ENCODE results near the gene DCBLD2.
"Not testable (repeated sequence)": the region's sequence is repeated elsewhere in the genome, so short reads cannot be mapped to it uniquely, and the experiment has no call there.

Gene DCBLD2

GRCh38 chr3:98890965-98891910, 10.3 kb downstream of the DCBLD2 start:
- no peak for FAIRE-seq

- no peak for FAIRE-seq
These were observed 11.2 kb downstream of the DCBLD2 start for GRCh38 chr3:98890181-98890835.

GRCh38 chr3:98887684-98888083, 13.8 kb downstream of the DCBLD2 start:
- no peak for FAIRE-seq

GRCh38 chr3:98886525-98886924, 15.0 kb downstream of the DCBLD2 start:
- FAIRE-seq, result peak; percentile 39

DNA sequence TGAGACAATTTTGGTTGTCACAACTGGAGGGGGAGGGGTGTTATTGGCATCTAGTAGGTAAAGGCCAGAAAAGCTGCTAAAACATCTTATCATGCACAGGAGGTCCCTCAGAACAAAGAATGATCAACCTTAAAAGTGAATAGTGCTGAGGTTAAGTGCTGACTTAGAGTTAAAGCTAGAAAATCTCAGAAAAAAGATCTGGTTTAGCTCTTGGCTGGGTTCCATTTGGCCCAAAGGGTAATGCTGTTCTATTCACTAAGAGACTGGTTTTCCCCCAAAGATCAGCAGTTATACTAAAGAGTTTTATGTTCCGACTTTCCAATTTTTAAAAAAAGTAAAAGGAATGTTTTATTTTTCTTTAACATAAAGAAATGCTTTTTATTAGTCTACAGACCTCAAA, 15.6 kb downstream of the DCBLD2 start:
- FAIRE-seq, result no peak

DNA sequence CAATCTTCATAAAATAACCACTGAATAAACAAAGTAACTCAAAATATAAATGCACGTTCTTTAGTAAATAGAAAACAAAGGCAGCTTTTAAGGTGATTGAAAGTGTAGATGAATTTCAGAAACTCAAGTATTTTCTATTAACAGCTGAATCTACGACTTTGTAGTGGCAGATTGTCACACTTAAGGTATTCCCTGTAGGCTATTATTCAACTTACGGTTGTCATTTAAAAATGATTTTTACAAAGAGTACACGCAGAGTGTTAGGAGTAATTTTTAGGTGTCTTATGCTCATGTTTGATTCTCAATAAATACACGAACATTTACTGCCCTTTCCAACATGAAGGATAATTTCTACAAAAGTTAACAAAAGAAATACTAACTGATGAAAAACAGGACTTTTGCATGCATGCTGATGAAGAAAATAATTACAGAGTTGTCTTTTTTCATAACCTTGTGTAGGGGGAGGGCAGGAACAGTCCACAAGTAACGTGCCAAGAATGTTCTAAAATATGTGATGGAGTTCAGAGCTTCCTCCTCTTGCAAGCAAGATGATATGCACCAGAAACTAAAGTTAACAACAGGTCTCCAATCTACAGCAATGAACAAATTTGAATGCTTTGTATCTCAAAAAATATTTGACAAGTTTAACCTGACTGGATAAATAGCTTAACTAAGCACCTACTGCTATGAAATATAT, 16.7 kb downstream of the DCBLD2 start:
- FAIRE-seq, result peak; percentile 97

DNA sequence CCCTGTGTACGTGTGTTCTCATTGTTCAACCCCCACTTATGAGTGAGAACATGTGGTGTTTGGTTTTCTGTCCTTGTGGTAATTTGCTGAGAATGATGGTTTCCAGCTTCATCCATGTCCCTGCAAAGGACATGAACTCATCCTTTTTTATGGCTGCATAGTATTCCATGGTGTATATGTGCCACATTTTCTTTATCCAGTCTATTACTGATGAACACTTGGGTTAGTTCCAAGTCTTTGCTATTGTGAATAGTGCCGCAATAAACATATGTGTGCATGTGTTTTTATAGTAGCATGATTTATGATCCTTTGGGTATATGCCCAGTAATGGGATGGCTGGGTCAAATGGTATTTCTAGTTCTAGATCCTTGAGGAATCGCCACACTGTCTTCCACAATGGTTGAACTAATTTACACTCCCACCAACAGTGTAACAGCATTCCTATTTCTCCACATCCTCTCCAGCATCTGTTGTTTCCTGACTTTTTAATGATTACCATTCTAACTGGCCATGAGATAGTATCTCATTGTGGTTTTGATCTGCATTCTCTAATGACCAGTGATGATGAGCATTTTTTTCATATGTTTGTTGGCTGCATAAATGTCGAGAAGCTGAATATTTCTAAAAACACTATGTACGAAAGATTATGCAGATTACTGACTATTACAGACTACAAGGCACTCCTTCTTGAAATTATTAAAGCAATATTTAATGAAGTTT, 18.7 kb downstream of the DCBLD2 start:
- FAIRE-seq, result peak; percentile 18

- no peak for FAIRE-seq
These were observed 24.4 kb downstream of the DCBLD2 start for GRCh38 chr3:98877132-98877531.

DNA sequence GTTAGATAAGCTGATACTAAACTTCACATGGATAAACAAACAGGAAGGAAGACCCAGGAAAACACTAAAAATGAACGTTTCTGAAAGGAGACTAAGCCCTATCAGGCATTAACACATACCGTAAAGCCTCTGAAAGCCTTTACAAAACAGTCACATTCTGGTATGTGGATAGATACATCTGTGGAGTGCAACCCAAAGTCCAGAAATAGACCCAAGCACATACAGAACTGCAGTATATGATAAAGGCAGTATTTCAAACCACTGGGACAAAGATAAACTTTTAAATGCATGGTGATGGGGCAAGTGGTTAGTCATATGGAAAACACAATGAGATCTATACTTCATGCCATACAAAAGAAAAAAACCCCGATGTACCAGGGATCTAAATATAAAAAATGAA, 26.0 kb downstream of the DCBLD2 start:
- FAIRE-seq, result no peak

DNA sequence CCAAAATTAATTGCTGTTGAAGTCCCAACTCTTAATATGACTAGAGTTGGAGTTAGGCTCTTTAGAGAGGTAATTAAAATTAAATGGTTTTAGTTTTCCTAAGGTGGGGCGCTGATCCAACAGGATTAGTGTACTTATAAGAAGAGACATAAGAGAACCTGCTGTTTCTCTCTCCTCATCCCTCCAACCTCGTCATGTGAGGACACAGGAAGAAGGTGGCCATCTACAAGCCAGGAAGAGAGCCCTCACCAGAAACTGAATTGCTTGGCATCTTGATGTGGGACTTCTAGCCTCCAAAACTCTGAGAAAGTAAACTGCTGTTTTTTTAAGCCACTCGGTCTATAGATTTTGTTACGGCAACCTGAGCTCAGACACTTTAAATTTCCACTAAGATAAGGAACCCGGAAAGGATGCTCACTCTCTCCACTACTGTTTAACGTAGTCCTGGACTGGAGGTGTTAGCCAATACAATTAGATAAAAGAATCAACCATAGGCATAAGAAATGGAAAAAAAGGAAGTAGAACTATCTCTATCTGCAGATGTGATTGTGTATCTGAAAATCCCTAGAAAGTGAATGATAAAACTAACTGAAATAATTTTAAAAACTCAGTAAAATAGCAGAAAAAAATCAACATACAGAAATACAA, 26.8 kb downstream of the DCBLD2 start:
- FAIRE-seq, result no peak

- no peak for FAIRE-seq
These were observed 32.1 kb downstream of the DCBLD2 start for GRCh38 chr3:98869391-98869790.

GRCh38 chr3:98857971-98858370, 43.5 kb downstream of the DCBLD2 start:
- not testable (repeated sequence) for FAIRE-seq

GRCh38 chr3:98857258-98857657, 44.2 kb downstream of the DCBLD2 start:
- FAIRE-seq, result not testable (repeated sequence)

DNA sequence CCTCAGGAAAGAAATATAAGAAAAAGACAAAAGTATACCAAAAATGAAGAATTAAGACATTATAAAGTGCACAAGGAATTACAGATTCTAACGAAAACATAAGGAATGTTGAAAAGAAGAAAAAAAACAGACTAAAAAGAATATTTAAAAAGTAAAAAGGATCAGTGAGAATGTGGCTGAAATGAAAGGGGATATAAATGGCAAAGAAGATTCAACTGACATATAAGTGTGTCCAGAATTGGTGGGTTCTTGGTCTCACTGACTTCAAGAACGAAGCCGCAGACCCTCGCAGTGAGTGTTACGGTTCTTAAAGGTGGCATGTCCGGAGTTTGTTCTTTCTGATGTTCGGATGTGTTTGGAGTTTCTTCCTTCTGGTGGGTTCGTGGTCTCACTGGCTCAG, 44.8 kb downstream of the DCBLD2 start:
- FAIRE-seq, result no peak

- FAIRE-seq, result no peak
These were observed 45.6 kb downstream of the DCBLD2 start for GRCh38 chr3:98855806-98856400.

- FAIRE-seq, result no peak
These were observed 53.4 kb downstream of the DCBLD2 start for GRCh38 chr3:98848108-98848507.

- FAIRE-seq, result no peak
These were observed 55.4 kb downstream of the DCBLD2 start for GRCh38 chr3:98846101-98846500.

GRCh38 chr3:98843266-98843959, 58.1 kb downstream of the DCBLD2 start:
- FAIRE-seq, result peak; percentile 87

DNA sequence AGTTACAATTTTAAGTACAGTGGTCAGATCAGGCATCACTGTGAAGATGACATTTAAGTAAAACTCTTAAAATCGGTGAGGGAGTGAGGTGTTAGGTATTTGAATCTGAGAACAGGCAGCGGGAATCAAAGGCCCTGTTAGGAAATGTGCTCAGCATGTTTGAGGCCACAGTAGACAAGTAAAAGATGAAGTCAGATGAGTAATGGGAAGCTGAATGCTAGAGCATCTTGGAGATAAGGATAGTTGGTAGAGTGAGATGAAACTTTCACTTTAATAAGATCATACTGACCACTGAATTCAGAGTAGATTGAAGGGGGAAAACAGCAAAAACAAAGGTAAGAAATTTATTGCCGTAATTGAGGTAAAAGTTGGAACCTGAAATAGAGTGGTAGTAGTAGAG, 61.6 kb downstream of the DCBLD2 start:
- no peak for FAIRE-seq

DNA sequence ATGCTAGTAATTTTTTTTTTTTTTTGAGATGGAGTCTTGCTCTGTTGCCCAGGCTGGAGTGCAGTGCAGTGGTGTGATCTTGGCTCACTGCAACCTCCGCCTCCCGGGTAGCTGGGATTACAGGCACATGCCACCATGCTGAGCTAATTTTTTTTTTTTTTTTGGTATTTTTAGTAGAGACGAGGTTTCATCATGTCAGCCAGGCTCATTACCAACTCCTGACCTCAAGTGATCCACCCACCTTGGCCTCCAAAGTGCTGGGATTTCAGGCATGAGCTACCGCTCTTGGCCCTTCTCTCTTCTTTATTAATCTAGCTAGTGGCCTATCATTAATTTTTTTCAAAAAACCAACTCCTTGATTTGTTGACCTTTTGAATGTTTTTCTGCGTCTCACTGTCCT, 70.4 kb downstream of the DCBLD2 start:
- FAIRE-seq, result not testable (repeated sequence)

DNA sequence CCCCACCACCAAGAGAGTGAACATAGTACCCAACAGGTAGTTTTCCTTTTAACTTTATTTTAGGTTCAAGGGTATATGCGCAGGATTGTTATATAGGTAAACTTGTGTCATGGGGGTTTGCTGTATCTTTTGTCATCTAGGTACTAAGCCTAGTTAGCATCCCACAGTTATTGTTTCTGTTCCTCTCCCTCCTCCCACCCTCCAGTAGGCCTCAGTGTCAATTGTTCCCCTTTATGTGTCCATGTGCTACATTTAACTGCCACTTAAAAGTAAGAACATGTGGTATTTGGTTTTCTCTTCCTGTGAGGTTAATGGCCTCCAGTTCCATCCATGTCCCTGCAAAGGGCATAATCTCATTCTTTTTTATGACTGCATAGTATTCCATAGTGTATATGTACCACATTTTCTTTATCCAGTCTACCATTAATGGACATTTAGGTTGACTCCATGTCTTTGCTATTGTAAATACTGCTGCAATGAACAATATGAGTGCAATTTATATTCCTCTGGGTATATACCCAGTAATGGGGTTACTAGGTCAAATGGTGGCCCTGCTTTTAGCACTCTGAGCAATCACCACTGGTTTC, 72.2 kb downstream of the DCBLD2 start:
- FAIRE-seq, result no peak
